ENCODE data around the gene RETREG2.

The RETREG2 gene

GRCh38 chr2:219230059-219230540 lies 52.0 kb downstream of the RETREG2 start:
- no peak for TF ChIP-seq CTCF (conservative IDR thresholded peaks at IDR 0.05; ENCODE audit: low read depth, low read length)
- DNase-seq (ENCODE audit: low read depth): peak; percentile 53
- peak overlapping the region; percentile 86 for H3K4me3 ChIP-seq (ENCODE audit: low read depth, low read length)

GRCh38 chr2:219234331-219234730 lies 56.3 kb downstream of the RETREG2 start:
- no peak for TF ChIP-seq CTCF (conservative IDR thresholded peaks at IDR 0.05; ENCODE audit: low read depth, low read length)
- DNase-seq (ENCODE audit: low read depth): no peak
- H3K4me3 ChIP-seq (ENCODE audit: low read depth, low read length): no peak overlapping the region

All from choroid plexus epithelial cell (primary cell).